ENCODE data around the gene POLR3E. TPM values are rescaled to one million over a fixed set of nuclear protein-coding genes. Genes with fewer than 3 reads are reported as not detected.

POLR3E gene
- total RNA-seq, 1 experiment from 2014 or later, result 103 TPM

GRCh38 chr16:22272870-22273650, 24.1 kb upstream of the POLR3E start:
- Histone ChIP-seq H3K18ac (ENCODE audit: insufficient read length, low read depth, low read length) (no peak overlapping the region), H2BK20ac (ENCODE audit: low read depth, low read length, poor library complexity, severe bottlenecking) (no peak overlapping the region), H3K9ac (ENCODE audit: extremely low read depth, insufficient read length, low read length) (no peak overlapping the region), H3K14ac (ENCODE audit: insufficient read depth, low read length) (no peak overlapping the region), H2BK120ac (ENCODE audit: low read depth, low read length, poor library complexity, severe bottlenecking) (no peak overlapping the region), H2AK5ac (ENCODE audit: insufficient read length, low read length) (no peak overlapping the region), H3K4me2 (ENCODE audit: insufficient read depth, insufficient read length, low read length) (no peak overlapping the region), H4K5ac (ENCODE audit: insufficient read length, low read depth, low read length) (no peak overlapping the region), H2BK15ac (ENCODE audit: low read depth, low read length) (no peak overlapping the region), H2BK12ac (ENCODE audit: insufficient read length, low read depth, low read length) (no peak overlapping the region), H3T11ph (ENCODE audit: low read length) (no peak overlapping the region), H4K8ac (replicated peaks; ENCODE audit: insufficient read length, low read depth, low read length) (no peak overlapping the region), H3K9me3 (ENCODE audit: control insufficient read depth, low read depth, low read length) (no peaks in the 10 kb centered on the region), H3K79me2 (ENCODE audit: insufficient read depth, low read length) (no peaks in the 10 kb centered on the region), H3K23me2 (ENCODE audit: insufficient read length, low read depth, low read length, poor library complexity, severe bottlenecking) (no peaks in the 10 kb centered on the region), H3K4me1 (ENCODE audit: insufficient read depth, low read length) (no peaks in the 10 kb centered on the region), H4K91ac (ENCODE audit: insufficient read length, low read depth, low read length) (no peak overlapping the region), H2BK5ac (ENCODE audit: insufficient read length, low read length) (no peak overlapping the region), H3K56ac (ENCODE audit: insufficient read length, low read depth, low read length) (no peak overlapping the region), H3K23ac (ENCODE audit: insufficient read length, low read depth, low read length) (no peak overlapping the region), H3K27ac (ENCODE audit: insufficient read length, low read depth, low read length) (no peak overlapping the region), H3K79me1 (ENCODE audit: insufficient read depth, low read depth, low read length, poor library complexity, severe bottlenecking) (no peaks in the 10 kb centered on the region), H3K27me3 (ENCODE audit: insufficient read depth, low read length) (no peaks in the 10 kb centered on the region), H2AFZ (ENCODE audit: low read length) (no peak overlapping the region), H3K4ac (ENCODE audit: low read depth, low read length) (no peak overlapping the region), H4K20me1 (ENCODE audit: control insufficient read depth, insufficient read depth, insufficient read length) (no peaks in the 10 kb centered on the region)
- Mint-ChIP-seq H3K4me1 (no peaks in the 10 kb centered on the region; a peak in 1 of 4 replicates), H3K36me3 (ENCODE audit: insufficient read depth in 1 of 3, low read depth in 3 of 3) (peaks cover 2 to 35% (median 25%) of the 10 kb centered on the region in 3 experiments; a peak in 6 of 7 replicates), H3K27ac (no peak overlapping the region; a peak in 1 of 7 replicates), H3K27me3 (ENCODE audit: low read depth) (no peaks in the 10 kb centered on the region), H3K4me3 (no peak overlapping the region), H3K9me3 (no peaks in the 10 kb centered on the region)
- no CpG with 5 or more reads among the region's 8 CpGs for WGBS (ENCODE audit: extremely low coverage, insufficient read length, low lambda C conversion rate)
- no peak for TF ChIP-seq CTCF (conservative IDR thresholded peaks at IDR 0.05)
- DNase-seq, result no peak
